Measurements from ENCODE around the gene RIMS4.
A peak's percentile ranks its signal among the peaks of the same experiment; 100 is the strongest.
"Not testable (repeated sequence)": the region's sequence is repeated elsewhere in the genome, so short reads cannot be mapped to it uniquely, and the experiment has no call there.

The RIMS4 gene

DNA sequence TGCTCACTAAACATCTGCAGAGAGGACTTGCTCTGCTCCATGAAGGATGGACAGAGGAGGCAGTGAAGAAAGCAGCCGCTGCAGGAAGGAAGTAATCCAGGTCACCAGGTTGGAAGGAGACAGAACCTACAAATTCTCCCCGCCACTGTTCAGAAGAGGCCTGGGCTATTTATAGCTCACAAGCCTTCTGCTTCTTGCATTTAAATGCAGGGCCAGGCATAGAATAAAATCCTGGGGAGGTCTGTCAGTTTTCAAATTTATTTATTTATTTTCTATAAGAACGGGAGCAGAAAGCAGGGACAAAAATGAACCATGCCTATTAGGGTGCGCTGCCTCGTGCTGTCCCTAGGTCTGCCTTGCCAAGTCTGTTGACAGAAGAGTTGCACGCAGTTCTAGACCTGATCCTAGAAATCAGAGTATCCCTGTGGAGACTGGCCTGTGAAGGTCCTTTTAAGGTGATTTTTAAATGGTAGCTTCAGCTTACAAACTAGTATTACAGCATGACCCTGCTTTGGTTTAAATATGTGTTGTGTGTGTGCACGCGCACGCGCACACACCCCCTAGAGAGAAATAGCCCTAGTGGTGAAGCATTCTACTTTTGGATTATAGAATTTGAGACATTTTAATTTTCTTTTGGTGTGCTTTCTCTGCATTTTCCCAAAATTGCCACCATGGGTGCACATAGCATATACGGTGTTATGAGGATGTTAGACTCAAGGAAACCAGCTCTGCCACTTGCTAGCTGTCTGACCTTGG is 19.5 kb downstream of the RIMS4 start:
- DNase-seq, result no peak

DNA sequence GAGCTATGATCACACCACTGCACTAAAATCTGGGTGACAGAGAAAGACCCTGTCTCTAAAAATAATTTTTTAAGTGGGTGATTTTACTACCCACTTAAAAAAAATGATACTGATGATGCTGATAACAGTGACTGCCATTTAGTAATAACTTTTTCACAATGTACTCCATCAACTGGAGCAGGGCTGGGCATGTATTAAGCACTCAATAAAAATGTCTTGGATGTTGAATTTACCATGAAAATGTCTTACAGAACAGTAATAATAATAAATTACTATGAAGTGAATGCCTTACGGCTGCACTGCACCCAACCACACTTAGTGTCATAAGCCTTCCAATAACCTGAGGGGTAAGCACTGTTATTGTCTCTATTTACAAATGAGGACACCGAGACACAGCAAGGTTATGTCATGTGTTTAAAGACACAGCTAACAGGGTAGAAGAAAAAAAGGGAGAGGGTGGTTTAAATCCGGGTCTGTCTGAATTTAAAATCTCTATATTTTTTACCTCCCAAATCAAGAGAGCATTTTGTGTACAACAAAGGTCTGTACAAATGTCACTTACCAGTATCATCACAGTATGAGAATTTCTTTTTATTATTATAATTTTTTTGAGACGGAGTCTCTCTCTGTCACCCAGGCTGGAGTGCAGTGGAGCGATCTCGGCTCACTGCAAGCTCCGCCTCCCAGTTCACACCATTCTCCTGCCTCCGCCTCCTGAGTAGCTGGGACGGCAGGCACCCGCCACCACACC is 21.5 kb downstream of the RIMS4 start:
- no peak for DNase-seq

DNA sequence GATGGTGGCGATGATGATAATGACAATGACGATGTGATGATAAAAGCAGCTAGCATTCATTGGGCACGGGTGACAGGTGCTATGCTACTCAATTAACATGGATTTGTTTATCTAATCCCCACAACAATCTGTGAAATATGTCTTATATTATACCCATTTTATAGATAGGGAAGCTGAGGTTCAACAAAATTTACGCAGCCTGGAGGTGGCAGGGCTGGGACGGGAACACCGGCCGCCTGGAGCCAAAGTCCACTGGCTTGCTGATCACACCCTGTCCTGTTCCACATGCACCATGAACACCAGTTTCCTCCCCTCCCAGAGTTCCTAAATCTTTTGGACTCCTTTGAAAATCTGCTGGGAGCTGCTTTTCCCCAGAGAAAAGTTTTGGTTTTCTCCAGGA is 23.0 kb downstream of the RIMS4 start:
- no peak for DNase-seq

DNA sequence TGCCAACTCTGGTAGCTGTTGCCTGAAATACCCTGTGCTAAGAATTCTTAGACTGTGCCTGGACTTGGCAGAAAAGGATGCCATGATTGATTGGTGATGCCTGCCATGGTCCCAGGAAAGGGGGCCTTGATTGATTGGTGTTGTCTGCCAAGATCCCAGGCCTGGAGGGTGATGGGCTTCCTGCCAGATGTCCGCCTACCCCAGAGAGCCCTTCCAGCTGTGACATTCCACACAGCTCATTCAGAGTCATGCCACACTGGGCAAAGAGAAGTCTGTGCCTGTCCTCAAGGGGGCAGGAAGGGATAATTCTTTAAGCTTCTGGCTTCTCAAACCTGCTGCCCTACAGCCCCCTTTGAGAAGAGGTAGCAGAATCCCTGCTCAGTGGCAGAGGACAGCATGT is 24.6 kb downstream of the RIMS4 start:
- DNase-seq, result no peak

DNA sequence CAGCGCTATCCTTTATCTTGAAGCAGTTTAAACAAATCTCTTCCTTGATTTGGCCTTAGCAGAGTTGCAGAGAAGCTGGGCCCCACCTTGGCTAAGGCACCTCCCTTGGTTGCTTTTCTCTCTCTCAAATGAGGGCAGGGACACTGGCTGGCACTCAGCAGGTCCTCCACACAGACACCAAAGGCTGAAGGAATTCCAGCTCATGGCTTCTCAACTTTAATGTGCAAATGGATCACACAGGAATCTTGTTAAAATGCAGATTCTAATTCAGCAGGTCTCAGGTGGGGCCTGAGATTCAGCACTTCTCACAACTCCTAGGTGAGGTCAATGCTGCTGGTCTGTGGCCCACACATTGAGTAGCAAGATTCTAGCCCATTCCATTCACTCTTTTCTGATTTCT is 25.7 kb downstream of the RIMS4 start:
- no peak for DNase-seq

DNA sequence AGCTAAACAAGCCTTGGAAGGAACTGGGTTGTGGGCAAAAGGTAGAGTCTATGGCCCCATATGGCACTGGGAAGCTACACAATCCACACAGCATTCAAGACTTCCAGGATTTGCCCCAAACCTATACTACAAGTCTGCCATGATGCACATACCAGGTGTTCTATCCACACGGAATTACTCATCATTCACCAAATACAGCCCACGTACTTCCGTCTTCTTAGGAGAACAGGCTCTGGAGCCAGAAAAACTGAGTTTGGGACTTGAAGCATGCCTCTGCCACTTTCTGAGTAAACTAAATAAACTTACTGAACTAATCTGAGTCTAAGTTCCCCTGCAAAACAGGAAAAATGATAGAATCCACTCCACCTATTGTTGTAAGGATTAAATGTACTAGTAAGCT is 28.6 kb downstream of the RIMS4 start:
- no peak for DNase-seq

DNA sequence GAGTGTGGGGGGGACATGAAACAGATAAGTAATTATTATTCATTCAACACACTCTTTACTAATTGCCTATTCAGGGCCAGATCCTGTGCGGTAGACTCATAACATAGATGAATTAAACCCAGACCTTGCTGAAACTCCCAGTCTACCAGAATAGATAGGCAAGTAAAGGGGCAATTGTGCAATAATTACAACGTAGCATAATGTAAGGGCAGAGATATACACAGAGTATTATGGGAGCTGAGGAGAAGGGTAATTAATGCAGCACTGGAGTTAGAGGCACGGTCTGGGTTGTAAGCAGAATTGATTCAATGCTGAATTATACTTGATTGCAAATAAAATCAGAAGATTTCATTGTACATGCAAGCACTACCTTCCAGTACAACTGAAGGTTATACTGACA is 29.2 kb downstream of the RIMS4 start:
- DNase-seq, result no peak

DNA sequence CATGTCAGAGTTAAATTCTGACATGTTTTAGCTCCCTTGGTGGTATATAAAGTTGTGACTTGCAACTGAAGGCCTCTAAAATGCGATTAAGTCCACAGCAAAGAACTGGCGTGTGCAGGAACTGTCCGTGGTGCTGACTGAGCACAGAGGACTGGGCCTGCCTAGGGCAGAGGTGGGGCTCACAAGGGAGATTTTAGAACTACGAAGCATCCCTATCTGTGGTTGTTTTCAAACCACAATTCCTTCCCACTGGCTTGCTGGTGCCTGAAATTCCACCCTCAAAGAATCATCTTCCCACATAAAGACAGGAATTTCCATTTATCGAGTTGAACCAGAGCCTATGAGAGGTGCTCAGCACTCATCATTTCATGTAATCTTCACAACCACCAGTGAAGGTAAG is 30.1 kb downstream of the RIMS4 start:
- peak; percentile 56 for DNase-seq

DNA sequence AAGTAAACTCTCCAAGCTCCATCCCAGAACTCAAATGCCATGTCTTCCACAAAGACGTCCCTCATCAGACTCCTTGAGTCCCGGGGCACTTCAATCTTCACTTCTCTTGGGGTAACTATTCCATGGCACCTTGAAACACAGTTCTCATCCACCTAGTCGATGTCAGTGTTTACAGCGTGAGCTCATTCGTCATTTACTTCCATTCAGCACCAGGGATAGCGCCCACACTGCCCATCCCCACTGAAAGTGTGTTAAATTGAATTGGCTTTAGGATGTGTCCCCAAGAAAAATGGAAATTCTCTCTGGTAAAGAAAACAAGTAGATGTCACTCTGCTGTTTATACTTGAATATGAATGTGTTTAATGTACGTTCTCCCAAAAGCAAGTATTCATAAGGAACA is 33.4 kb downstream of the RIMS4 start:
- DNase-seq, result peak; percentile 22

DNA sequence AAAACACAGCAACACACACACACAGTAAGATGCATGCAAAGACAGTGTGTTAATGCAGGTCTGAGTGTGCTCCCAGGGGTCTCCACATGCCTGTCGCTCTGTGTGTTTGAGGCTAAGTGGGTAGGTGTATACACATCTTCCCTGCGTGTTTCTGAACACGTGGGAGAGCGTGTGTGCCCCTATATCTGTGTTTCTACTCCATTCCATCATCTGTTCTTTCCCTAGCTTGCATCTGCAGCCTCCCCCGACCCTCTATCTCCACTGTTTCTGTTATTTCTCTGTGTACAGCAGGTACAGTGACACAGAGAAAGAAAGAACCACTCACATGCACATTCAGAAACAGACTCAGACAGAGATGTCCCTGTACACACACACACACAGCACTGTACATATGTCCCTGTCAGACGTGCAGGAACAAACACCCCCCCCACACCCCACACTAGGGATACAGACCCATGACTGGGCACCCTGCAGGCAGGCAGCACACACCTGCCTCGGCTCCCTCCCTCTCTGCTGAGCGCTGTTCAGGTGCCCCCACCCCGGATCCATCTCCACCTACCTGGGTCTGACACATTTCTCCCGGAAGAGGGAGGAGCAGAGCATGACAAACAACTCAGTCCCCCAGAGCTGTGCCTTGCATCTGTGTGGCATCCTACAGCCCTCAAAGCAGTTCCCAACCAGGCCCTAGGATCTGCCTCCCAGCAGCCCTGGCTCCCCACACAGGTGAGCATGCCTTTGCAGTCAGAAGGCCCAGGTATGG is 37.1 kb downstream of the RIMS4 start:
- no peak for DNase-seq

DNA sequence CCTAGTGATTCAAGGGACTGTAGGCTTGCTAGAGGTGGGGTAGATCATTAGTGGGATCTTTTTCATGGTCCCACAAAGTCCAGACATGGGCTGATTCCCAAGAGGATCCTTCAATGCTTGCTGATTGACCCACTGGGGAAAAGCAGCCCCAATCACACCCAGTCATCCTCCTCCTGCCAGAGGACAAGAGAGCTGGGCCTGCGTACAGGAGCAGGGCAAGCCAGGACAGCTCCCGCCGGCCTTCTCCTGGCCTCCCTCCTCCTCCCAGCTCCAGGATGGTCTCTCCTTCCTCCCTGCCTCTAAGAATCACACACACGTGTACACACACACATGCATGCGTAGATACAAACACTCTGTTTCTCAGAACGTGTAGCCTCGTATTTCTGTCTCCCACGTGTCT is 37.7 kb downstream of the RIMS4 start:
- DNase-seq, result no peak

DNA sequence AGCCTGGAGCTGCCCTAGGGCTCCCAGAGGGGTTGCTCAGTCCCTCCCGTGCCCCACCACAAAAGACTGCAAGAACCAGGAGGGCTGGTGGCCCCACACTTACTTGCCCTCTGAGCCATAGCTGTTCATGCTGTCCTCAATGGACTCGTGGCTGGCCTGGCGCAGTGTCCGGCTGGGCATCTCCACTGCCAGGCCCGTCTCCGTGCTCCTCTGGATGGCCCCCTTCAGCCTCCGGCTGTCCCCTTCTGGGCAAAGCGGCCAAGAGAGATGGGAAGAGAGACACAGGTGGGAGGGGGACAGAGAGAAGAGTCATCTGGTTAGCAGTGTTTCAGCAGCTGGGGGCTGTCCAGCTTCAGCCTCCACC is 39.2 kb downstream of the RIMS4 start:
- no peak for DNase-seq

DNA sequence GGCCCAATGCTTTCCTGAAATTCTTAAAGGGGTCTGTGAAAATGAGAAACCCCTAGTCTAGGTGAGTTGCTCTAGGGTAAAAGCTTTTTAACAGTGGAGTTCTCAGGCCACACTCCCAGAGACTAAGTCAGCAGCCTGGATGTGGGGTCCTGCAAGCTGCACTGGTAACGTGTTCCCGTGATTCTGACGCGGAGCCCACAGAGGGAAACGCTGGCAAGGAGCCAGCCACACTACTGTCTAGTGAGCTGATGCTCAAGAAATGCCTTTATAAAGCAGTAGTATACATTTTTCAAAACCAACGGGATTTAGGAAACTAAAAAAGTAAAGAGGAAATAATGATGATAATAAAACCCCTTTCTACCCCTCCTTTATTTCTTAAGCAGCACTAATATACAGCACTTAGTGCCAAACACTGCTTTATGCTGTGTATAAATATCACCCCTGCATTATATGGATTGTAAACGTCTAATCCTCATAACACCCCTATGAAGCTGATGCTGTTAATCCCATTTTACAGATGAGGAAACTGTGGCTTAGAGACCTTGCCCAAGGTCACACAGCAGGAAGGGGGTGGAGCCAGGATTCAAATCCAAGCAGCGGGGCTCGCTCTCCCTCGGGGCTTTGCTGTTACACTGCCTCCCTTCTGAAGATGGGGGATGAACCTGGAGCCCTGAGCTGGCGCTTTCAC is 39.7 kb downstream of the RIMS4 start:
- DNase-seq, result no peak

DNA sequence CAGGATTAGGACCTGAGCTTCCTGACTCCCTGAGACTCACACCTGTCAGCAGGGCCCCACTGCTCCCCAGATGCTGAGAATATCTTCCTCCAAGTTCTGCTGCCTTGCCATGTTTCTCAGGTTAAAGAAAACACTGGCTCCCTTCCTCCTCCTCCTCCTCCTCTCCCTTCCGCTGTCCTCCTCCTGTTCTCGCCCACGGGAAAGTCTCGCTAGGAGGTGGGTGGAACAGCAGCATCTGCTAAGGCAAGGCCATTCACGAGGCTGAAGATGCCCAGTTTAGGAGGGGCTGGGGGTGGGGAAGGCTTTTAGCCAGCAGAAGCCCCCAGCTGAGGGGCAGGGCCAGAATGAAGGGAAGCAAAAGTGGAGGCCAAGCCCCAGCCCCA is 40.9 kb downstream of the RIMS4 start:
- no peak for DNase-seq

DNA sequence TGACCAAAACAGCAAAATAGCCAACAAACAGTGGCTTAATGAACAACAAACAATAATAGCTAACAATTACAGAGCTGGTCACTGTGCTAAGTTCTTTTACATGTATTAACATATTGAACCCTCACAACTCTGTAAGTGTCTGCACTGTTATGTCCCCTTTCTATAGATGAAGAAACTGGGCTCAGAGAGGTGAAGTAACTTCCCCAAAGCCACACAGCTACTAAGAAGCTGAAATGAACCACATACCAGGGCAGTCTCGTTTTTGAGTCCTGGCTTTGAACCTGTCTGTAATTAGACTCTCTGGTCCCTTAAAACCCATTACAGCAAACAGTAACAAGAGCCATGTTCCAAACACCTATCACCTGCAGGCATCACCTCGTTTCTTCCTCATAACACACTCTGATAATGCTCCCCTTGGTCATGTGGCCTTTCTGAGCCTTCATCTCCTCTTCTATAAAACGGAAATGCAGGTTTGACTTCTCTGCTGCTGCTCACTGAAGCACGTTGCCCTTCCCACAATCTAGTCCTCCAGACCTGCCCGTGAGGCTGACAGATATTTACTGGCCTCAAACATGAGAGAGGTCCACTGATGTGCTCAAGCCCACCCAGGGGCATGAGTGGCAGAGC is 41.4 kb downstream of the RIMS4 start:
- DNase-seq, result no peak

DNA sequence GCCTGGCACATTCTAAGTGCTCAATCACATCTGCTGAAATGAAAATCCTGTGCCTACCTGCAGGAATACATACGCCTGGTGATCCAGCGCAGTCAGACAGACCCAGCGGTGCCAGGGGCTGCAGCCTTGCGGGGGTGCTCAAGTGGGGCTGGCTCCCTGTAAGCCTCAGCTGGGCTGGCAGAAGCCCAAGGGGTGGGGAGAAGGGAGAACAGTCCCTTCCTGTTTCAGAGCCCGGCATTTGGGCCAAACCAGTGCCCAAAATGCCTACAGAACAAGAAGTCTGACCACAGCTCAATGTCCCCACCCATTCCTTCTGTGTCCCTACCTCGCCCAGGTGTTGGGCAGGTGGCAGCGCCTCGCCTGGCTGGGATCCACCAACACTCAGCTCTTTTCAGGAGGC is 42.1 kb downstream of the RIMS4 start:
- no peak for DNase-seq

DNA sequence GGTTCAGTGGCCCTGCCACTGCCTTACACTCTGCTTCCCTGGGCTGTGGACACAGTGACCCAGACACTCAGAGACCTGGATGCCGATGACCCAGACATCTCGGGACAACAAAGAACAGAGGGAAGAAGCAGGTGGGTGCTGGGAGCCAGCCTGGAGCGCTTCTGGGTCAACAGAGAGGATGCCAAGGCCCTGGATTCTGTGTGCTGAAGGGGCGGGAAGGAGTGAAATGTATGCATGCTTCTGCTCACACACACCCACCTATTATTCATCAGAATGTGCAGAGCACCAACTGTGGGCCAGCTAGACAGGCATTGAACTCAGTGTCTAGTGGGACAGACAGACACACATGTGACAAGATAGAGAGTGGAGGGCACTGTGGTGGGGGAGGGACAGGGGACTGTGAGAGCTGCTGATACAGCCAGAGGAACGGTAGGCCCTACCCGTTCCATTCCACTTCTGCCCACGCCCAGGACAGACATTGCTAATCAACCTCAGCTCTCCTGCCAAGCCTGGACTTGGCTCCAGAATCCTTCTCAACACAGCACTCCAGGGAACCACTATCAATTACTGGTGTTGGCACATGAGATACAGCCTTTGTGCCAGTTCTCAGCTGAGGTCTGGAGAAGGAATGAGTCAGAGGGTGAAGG is 44.5 kb downstream of the RIMS4 start:
- DNase-seq, result peak; percentile 4

DNA sequence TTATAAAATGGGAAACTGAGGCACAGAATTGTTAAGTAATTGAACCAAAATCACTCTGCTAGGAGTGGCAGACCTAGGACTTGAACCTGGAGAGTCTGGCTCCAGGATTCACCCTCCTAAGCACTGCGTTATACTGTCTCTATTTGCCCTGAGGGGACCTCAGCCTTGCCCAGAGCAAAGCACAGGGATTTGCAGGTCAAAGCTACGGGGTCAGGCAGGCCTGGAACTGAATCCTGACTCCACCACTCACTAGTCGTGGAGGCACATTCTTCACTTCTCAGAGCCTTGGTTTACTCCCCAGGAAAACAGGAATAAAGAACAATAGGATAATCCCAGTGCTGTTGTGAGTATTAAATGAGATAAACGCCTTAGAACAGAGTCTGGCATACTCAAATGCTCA is 45.3 kb downstream of the RIMS4 start:
- DNase-seq, result no peak

DNA sequence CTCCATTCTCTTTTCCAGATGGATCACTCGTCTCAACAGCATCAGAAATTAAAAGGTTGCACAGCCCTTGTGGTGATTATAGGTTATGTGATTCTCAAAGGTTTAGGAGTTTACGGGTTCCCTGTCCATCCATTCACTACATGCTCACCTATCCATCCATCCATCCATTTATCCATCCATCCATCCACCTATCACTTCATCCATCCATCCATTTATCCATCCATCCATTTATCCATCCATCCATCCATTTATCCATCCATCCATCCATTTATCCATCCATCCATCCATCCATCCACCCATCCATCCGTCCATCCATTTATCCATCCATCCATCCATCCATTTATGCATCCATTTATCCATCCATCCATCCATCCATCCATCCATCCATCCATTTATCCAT is 46.5 kb downstream of the RIMS4 start:
- DNase-seq, result not testable (repeated sequence)

DNA sequence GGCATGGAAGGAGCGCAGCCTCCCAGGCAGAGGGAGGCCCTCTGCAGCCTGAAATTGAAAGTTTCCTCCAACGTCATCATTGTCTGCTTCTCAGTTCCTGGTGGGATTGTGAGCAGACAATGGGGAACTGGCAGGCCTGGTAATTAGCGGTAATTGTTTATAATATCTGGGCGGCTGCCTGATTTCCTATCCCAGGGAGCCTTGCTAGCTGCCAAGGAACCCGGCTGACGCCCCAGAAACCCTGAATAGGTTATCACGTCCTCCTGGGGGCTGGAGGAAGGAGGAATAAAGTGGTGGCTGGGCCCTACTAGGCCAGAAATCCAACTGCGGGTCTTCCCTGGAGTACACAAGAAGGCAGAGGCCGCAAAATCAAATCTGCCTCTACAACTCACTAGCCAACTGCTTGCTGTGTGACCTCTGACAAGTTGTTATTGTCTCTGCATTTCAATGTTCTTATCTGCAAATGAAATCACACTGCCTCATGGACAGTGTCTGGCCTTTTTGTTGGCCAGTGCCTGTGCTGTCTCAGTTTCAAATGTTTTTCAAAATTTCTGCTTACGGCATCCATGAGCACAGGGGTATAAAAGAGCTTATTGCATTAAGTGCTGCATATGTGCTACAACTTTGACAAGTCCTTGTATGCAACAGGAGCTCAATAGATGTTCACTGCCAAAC is 47.7 kb downstream of the RIMS4 start:
- DNase-seq, result no peak

DNA sequence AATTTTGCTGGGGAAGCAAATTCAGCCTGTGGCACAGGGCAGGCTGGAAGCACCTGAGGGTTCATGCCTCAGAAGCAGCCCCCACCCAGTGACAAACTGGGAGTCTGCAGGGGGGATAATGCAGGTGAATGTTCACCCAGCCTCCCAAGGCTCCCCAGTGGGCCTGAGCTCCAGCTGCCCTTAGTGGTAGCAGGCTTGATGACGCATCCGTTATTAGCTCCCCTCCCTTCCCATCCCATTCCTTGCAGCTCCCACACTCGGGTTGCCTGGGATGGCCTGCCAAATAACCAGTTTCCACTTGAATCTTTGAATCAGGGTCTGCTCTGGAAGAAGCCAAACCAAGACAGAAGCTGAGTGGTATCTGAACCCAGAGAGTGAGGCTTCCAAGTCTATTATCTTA is 48.9 kb downstream of the RIMS4 start:
- no peak for DNase-seq

DNA sequence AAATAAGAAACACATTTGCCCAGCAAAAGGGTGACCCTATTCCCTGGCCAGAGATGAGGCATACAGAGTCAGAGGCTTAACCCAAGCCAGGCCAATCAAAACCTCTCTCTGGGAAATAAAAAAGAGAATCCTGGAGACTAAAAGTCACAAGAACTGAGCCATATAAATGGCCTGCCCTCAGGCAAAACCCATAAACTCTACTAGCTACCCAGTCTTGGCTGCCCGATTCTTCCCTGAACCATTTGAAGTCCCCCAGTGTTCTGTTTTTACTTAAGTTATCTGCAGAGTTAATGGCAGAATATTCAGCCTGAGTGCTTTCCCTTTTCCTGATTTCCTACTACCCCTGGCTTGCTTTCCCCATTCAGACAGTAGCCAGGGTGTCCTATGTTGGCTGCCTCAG is 50.8 kb downstream of the RIMS4 start:
- no peak for DNase-seq
